Central memory CD4-positive, alpha-beta T cell (primary cell): ENCODE data around the gene SHMT2.
A peak's percentile ranks its signal among the peaks of the same experiment; 100 is the strongest.

Experiments
- DNase-seq: peaks from one replicate; pipeline ENCODE4 v3.0.0; 2022

SHMT2 gene

DNA sequence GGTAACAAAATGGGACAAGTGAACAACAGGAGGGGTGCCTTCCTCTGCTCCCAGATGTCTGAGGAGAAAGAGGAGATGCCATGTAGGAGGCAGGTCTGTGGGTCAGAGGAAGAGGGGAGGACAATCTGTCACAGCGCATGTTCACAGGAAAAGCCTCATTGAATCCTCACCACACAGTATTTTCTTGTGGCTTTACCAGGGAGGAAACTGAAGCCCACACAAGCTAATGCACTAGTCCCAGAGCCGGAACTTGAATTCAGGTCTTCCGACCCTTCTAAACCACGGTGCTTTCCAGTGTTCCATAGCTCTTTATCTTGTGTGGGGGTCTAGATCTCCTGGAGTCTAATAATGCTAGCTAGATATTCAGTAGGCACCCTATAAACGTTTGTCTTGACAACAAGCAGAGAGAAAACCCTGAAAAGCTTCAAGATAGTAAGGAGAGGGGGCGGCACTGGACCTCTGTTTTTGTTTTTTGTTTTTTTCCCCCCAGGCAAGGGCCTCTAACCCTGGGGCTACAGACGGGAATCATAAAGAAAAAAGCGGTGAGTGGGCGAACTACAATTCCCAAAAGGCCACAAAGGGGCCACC is 371 bp upstream of the SHMT2 start:
- peak; percentile 41 for DNase-seq

DNA sequence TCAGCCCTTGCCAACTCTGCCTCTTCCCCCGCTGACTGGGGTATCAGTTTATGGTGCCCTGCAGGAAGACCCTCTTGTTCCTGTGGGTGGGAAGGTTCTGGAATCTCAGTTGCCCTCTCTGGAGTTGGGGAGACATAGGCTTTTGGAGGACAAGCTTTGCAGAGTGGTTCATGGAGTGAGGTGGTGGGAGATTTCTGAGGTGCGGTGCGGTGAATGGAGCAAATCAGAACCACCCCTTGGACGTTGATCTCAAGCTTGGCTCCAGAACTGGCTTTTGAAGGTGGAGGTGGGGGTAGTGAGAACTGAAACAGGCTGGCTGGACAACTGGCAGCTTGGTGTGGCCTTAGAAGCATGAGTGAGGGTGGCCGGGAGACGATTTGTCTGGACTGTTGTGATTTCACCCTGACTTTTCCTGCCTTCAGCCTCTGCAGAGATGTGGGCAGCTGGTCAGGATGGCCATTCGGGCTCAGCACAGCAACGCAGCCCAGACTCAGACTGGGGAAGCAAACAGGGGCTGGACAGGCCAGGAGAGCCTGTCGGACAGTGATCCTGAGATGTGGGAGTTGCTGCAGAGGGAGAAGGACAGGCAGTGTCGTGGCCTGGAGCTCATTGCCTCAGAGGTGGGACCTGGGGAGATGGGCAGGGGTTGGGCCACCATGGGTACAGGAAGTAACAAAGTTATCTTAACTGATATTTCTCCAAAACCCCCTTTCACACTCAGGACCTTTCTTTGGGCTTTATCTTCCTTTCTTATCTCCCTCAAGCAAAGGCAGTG is 1.1 kb downstream of the SHMT2 start:
- no peak for DNase-seq

DNA sequence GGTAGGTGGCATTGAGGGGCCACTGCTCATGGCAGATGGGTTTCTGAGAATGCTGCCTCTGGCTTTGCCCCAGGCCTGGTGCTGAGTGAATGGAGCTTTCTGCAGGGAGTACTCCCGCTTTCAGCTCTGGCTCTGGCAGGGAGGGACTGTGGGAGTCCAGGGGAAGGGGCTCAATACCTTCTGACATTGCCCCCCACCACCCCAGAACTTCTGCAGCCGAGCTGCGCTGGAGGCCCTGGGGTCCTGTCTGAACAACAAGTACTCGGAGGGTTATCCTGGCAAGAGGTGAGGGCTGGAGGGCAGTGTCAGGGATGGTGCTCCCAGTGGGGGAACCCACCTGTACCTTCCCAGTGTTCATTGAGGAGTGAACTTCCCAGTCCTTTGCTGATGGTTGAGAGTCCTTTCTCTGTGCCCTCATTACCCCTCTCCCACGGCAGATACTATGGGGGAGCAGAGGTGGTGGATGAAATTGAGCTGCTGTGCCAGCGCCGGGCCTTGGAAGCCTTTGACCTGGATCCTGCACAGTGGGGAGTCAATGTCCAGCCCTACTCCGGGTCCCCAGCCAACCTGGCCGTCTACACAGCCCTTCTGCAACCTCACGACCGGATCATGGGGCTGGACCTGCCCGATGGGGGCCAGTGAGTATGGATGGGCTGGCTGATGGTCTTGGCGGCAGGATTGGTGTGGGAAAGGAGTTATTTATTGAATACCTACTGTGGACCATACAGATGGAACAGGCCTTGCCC is 1.9 kb downstream of the SHMT2 start:
- DNase-seq = no peak

DNA sequence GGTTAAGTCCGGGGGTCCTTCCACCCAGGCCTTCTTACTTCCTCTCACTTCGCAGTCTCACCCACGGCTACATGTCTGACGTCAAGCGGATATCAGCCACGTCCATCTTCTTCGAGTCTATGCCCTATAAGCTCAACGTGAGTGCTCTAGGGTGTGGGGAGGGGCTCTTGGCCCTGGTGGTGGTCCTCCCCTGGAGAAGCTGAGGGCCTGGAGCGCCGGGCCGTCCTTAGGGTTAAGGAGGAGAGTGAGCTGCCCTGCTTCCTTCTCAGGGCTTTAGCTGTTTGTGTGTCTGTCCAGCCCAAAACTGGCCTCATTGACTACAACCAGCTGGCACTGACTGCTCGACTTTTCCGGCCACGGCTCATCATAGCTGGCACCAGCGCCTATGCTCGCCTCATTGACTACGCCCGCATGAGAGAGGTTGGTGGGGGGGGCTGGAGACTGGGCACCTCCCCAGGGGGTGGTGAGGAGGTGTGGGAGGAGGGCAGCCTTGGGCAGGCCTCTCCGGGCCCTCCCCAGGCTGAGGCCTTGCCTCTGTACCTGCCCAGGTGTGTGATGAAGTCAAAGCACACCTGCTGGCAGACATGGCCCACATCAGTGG is 2.7 kb downstream of the SHMT2 start:
- DNase-seq = no peak

GRCh38 chr12:57233357-57234232 is 4.1 kb downstream of the SHMT2 start:
- DNase-seq = no peak

DNA sequence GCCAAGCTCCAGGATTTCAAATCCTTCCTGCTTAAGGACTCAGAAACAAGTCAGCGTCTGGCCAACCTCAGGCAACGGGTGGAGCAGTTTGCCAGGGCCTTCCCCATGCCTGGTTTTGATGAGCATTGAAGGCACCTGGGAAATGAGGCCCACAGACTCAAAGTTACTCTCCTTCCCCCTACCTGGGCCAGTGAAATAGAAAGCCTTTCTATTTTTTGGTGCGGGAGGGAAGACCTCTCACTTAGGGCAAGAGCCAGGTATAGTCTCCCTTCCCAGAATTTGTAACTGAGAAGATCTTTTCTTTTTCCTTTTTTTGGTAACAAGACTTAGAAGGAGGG is 4.7 kb downstream of the SHMT2 start:
- no peak for DNase-seq

- DNase-seq = no peak
Observed at GRCh38 chr12:57234571-57235016, 5.1 kb downstream of the SHMT2 start.

GRCh38 chr12:57235017-57235727 is 5.7 kb downstream of the SHMT2 start:
- no peak for DNase-seq

GRCh38 chr12:57235728-57236131 is 6.2 kb downstream of the SHMT2 start:
- DNase-seq = no peak

- DNase-seq = no peak
Observed at GRCh38 chr12:57236201-57236924, 6.9 kb downstream of the SHMT2 start.

DNA sequence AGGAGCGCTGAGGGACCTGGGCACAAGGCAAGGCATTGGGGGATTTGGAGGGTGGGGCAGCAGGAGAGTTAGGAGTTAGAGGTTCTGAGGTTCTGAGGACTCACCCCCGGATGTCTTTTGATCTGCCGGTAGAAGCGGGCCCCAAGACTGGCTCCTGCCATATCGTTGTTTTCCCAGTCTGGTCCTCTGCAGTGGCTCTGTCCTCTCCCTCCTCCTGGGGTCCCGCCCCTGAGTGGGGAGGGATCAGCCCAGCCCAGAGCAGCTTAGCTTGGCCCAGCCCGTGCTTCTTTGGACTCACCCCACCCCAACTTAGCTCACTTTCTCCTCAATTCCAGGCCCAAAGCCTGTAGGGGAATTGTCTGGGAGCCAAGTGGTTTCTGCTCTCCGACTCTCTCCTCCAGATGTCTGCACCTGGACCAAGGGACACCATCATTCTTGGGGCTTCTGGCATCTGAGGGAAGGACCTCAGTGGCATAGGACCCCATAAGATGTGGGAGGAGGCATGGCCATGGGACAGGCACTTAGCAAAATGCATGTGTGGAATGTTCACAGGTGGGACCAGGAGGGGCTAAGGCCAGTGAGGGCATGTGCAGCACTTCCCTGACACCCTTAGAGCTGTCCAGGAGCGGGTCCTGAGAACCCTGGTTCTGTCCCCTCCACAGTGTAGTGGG is 7.5 kb downstream of the SHMT2 start:
- DNase-seq = no peak

DNA sequence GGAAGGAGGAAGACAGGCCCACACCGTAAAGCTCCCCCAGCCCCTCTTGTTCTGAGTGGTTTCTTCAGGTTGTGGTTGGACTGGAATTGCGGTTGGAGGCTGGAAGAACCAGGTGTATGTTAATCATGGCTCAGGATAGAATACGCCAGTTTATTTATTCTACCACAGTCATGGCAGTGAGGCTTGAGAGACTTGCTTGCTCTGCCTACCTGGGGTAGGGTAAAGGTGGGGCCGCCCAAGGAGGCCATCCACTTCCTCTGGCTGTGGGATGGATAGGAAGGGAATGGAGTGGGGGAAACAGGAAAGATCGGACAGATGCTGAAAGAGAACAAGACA is 8.1 kb downstream of the SHMT2 start:
- no peak for DNase-seq

GRCh38 chr12:57237932-57238853 is 8.7 kb downstream of the SHMT2 start:
- no peak for DNase-seq

DNA sequence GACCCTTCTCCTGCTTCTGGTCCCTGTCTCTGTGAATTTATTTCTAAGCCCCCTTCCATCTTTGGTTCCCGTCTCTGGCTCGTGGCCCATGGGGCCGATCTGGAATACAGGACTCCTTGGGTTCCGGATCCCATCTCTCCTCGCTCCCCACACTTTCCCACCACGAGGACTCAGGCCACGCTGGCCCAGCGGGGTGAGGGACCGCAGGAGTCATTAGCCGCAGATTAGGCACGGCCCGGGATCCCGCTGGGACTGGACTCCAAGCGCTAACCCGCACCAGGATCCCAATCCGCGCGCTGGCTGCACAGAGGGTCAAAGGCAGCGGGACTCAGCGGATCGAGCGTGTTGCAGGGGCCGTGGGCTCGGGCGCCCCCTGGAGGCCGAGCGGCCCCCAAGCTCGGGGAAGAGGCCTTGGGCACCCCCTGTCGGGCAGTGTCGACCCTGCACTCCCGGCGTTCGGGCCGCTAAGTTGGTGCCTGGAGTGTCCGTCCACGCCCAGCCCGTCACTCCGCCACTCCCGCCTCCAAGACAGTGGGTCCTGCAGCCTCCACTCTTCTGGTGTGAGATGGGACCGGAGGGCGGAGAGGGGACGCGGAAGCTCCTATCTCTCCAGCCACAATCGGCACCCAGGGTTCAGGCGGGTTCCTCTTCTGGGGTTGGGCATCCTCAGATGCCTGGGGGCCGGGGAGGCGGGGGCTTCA is 9.5 kb downstream of the SHMT2 start:
- DNase-seq = peak; percentile 78

- no peak for DNase-seq
Observed at GRCh38 chr12:57239587-57240065, 10.1 kb downstream of the SHMT2 start.

- DNase-seq = peak; percentile 75
Observed at GRCh38 chr12:57240066-57240921, 10.8 kb downstream of the SHMT2 start.

- no peak for DNase-seq
Observed at GRCh38 chr12:57240926-57241401, 11.5 kb downstream of the SHMT2 start.
